Vagina (tissue), 2 donors: Measurements from ENCODE around the gene RBM20. TPM values are rescaled to one million over a fixed set of nuclear protein-coding genes. Genes with fewer than 3 reads are reported as not detected.

Source experiments
- DNase-seq, 2 donors: peaks; one replicate each; pipeline ENCODE4 v3.0.0-alpha.2; 2017; ENCODE audit errors: extremely low spot score in 2 of 2
- H3K27ac ChIP-seq: fragments of 200-600 bp; sonication (generic); one replicate; pipeline ENCODE4 v1.5.1; 2019
- H3K27me3 ChIP-seq: fragments of 200-600 bp; sonication (generic); one replicate; pipeline ENCODE4 v1.5.1; 2019
- H3K36me3 ChIP-seq, 2 donors: fragments of 200-600 bp; sonication (generic); one replicate each; pipeline ENCODE4 v1.5.1; 2017 to 2019
- H3K4me1 ChIP-seq: fragments of 200-600 bp; sonication (generic); one replicate; pipeline ENCODE4 v1.5.1; 2019
- H3K4me3 ChIP-seq, 2 donors: fragments of 200-600 bp; sonication (generic); 1 replicate in 1 of 2; 2 replicates in 1 of 2; pipeline ENCODE4 v1.5.1; 2016 to 2019
- H3K9me3 ChIP-seq: fragments of 200-600 bp; sonication (generic); one replicate; pipeline ENCODE4 v1.5.1; 2019
- POLR2A ChIP-seq, 2 donors: fragments of 450-650 bp; IDR thresholded peaks; one replicate each; pipeline ENCODE4 v1.6.1; 2017; ENCODE audit warnings: antibody characterized with exemption in 2 of 2, mild to moderate bottlenecking in 2 of 2, moderate library complexity in 2 of 2
- POLR2AphosphoS5 ChIP-seq, 2 donors: sonication (generic); formaldehyde crosslinking; IDR thresholded peaks; one replicate each; pipeline ENCODE4 v1.9.0; 2017; ENCODE audit warnings: antibody characterized with exemption in 2 of 2, mild to moderate bottlenecking in 2 of 2, low read depth in 1 of 2; ENCODE audit not compliant: insufficient read depth in 1 of 2
- intact Hi-C: fragments of 100-400 bp; cut with DNase I; formaldehyde crosslinking; loops from one replicate; pipeline ENCODE4 v1.15.1; 2023
- total RNA-seq: library from RNA; depleted of rRNA; stranded (reverse); fragments of >200 nt; gene quantifications from one replicate; pipeline ENCODE4 v1.2.3, GENCODE V29; 2016
- TF ChIP-seq, protein P1 (sequence below), 3 experiments: fragments of 450-650 bp in 2 of 3; fragments of 200-600 bp in 1 of 3; sonication (generic) in 1 of 3; IDR thresholded peaks; one replicate each; pipeline ENCODE4 v1.5.1; 2017 to 2019; ENCODE audit warnings: antibody characterized with exemption in 3 of 3, mild to moderate bottlenecking in 2 of 3, moderate library complexity in 2 of 3

RBM20 gene
- total RNA-seq, 1 donor from 2014 or later: 5.2 TPM

DNA sequence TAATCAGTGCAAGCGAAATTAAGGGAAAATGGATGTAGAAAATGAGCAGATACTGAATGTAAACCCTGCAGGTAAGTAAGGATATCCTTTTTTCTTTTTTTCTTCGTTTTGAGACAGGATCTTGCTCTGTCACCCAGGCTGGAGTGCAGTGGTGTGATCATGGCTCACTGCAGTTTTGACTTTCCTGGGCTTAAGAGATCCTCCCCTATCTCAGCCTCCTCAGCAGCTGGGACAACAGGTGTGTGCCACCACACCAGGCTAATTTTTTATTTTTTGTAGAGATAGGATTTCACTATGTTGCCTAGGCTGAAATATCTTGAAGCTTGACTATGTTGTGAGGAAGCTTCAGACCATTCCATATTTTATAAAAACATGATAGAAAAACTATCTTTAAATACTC is 231.9 kb downstream of the RBM20 start:
- peaks cover 0 to 33% of the 10 kb centered on the region in 2 donors for H3K36me3 ChIP-seq
- H3K4me3 ChIP-seq: peak overlapping the region in 1 of 2 donors; percentile 3
- no peaks in the 10 kb centered on the region for H3K27me3 ChIP-seq
- intact Hi-C loops: loop anchor here (10.0 kb wide), 1 partner anchor 51 kb away; no protein-coding TSS in a partner anchor
- peaks cover 76% of the 10 kb centered on the region for H3K4me1 ChIP-seq
- no peak for DNase-seq
- H3K9me3 ChIP-seq: no peaks in the 10 kb centered on the region
- H3K27ac ChIP-seq: no peak overlapping the region
- TF ChIP-seq POLR2AphosphoS5 (IDR thresholded peaks at IDR 0.05; ENCODE audit: insufficient read depth in 1 of 2, low read depth in 1 of 2) (no peak), POLR2A (IDR thresholded peaks at IDR 0.05) (no peak)
- TF ChIP-seq, protein P1, sequence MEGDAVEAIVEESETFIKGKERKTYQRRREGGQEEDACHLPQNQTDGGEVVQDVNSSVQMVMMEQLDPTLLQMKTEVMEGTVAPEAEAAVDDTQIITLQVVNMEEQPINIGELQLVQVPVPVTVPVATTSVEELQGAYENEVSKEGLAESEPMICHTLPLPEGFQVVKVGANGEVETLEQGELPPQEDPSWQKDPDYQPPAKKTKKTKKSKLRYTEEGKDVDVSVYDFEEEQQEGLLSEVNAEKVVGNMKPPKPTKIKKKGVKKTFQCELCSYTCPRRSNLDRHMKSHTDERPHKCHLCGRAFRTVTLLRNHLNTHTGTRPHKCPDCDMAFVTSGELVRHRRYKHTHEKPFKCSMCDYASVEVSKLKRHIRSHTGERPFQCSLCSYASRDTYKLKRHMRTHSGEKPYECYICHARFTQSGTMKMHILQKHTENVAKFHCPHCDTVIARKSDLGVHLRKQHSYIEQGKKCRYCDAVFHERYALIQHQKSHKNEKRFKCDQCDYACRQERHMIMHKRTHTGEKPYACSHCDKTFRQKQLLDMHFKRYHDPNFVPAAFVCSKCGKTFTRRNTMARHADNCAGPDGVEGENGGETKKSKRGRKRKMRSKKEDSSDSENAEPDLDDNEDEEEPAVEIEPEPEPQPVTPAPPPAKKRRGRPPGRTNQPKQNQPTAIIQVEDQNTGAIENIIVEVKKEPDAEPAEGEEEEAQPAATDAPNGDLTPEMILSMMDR (IDR thresholded peaks at IDR 0.05): no peak

DNA sequence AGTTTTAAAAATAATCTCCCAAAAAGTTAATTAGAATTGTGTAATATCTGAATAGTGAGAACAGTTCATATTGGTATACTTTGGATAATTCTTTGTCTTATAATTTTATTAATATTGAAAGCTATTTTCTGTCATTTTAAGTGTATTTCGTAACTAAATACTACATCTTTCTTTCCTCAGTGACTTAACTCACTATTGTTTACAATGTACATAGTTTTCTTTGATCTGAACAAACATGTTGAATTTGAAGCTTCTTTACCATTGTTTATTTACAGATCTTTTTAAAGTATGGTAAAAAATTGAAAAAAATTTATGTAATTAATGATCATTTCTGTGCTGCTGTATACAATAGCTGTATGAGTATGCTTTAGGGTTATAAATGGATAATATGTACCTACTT is 232.7 kb downstream of the RBM20 start:
- H3K9me3 ChIP-seq: no peaks in the 10 kb centered on the region
- peaks cover 0 to 40% of the 10 kb centered on the region in 2 donors for H3K36me3 ChIP-seq
- no peak overlapping the region for H3K4me3 ChIP-seq
- TF ChIP-seq, protein P1 (IDR thresholded peaks at IDR 0.05): no peak
- H3K4me1 ChIP-seq: peaks cover 80% of the 10 kb centered on the region
- DNase-seq: no peak
- H3K27ac ChIP-seq: no peak overlapping the region
- no peaks in the 10 kb centered on the region for H3K27me3 ChIP-seq
- intact Hi-C loops: loop anchor here (10.0 kb wide), 1 partner anchor 52 kb away; no protein-coding TSS in a partner anchor

DNA sequence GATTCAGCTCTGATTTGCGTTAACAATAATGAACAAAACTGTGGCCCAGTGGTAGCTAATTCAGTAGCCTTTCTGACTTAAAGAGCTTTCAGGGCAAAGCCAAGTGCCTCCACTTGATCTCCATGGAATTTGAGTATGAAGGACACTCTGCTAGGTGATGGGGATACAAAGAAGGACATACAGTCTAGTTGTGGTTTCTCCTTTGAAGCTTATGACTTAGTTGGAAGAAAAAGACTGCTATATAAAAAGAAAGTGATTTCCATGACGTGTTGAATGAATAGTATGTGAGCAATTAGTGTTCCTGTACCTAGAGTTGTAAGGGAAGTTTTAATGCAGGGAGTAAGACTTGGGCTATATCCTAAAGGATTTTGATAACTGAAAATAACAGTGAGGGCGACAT is 235.9 kb downstream of the RBM20 start:
- intact Hi-C loops: no loop called here
- H3K36me3 ChIP-seq: peaks cover 0 to 49% of the 10 kb centered on the region in 2 donors

DNA sequence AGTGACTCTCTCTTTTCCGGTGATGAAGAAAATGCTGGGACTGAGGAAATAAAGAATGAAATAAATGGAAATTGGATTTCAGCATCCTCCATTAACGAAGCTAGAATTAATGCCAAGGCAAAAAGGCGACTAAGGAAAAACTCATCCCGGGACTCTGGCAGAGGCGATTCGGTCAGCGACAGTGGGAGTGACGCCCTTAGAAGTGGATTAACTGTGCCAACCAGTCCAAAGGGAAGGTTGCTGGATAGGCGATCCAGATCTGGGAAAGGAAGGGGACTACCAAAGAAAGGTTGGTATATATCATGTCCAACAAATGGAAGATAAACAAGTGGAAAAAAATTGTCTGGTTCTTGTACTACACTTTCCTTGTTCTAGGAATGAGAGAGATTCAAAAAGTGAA is 237.1 kb downstream of the RBM20 start:
- Histone ChIP-seq H3K4me3 (no peak overlapping the region), H3K4me1 (peaks cover 58% of the 10 kb centered on the region), H3K9me3 (no peaks in the 10 kb centered on the region), H3K27me3 (no peaks in the 10 kb centered on the region), H3K36me3 (peaks cover 0 to 58% of the 10 kb centered on the region in 2 donors), H3K27ac (no peak overlapping the region)
- intact Hi-C loops: no loop called here
- TF ChIP-seq POLR2A (IDR thresholded peaks at IDR 0.05) (no peak), POLR2AphosphoS5 (IDR thresholded peaks at IDR 0.05; ENCODE audit: insufficient read depth in 1 of 2, low read depth in 1 of 2) (no peak)
- TF ChIP-seq, protein P1 (IDR thresholded peaks at IDR 0.05): no peak
- DNase-seq: no peak

More for the DNA sequence above, 235.9 kb downstream of the RBM20 start:
- H3K4me3 ChIP-seq: no peak overlapping the region
- peak overlapping the region; percentile 10 for H3K27ac ChIP-seq
- no peak for DNase-seq
- H3K9me3 ChIP-seq: no peaks in the 10 kb centered on the region
- H3K27me3 ChIP-seq: no peaks in the 10 kb centered on the region
- TF ChIP-seq POLR2A (IDR thresholded peaks at IDR 0.05) (no peak), POLR2AphosphoS5 (IDR thresholded peaks at IDR 0.05; ENCODE audit: insufficient read depth in 1 of 2, low read depth in 1 of 2) (no peak)
- TF ChIP-seq, protein P1 (IDR thresholded peaks at IDR 0.05): no peak
- H3K4me1 ChIP-seq: peaks cover 71% of the 10 kb centered on the region

DNA sequence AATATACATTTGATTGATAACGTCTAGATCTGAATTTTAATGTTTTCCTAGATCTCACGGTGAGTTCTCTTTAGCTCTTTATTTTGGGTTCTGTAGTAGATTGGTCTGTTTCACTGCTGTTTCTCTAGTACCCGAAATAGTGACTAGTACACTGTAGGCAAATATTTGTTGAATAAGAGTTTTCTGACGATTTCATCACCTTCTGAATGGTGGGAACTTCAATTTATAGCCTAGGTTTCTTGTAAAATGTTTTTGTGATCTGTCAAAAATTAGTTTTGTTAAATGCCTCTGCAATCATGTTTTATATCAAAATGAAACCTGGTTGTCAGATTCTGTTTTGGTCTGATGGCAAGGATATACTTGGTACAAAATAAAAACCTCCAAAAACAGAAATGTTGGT is 237.8 kb downstream of the RBM20 start:
- Histone ChIP-seq H3K4me3 (no peak overlapping the region), H3K9me3 (no peaks in the 10 kb centered on the region), H3K36me3 (peaks cover 0 to 58% of the 10 kb centered on the region in 2 donors), H3K27ac (no peak overlapping the region), H3K27me3 (no peaks in the 10 kb centered on the region), H3K4me1 (peaks cover 52% of the 10 kb centered on the region)
- TF ChIP-seq POLR2A (IDR thresholded peaks at IDR 0.05) (no peak), POLR2AphosphoS5 (IDR thresholded peaks at IDR 0.05; ENCODE audit: insufficient read depth in 1 of 2, low read depth in 1 of 2) (no peak)
- TF ChIP-seq, protein P1 (IDR thresholded peaks at IDR 0.05): no peak
- intact Hi-C loops: no loop called here
- DNase-seq: no peak
